Stomach (tissue), 9 donors: ENCODE measurements around the gene VAPB. TPM values are rescaled to one million over a fixed set of nuclear protein-coding genes. Genes with fewer than 3 reads are reported as not detected.
A peak's percentile ranks its signal among the peaks of the same experiment; 100 is the strongest.

ENCODE experiments used
- DNase-seq, 2 donors: peaks; one replicate each; pipeline versions ENCODE4 v3.0.0 to v3.0.0-alpha.2; 2013 to 2019
- H3K27ac ChIP-seq, 5 donors: fragments of 200-600 bp in 4 of 5; sonication (generic) in 4 of 5; one replicate each; pipeline ENCODE4 v1.5.1; 2013 to 2019; ENCODE audit warnings: mild to moderate bottlenecking in 1 of 5, moderate library complexity in 1 of 5
- H3K27me3 ChIP-seq, 3 donors: fragments of 200-600 bp; sonication (generic); one replicate each; pipeline ENCODE4 v1.5.1; 2017 to 2019; ENCODE audit warnings: mixed run types in 1 of 3
- H3K36me3 ChIP-seq, 4 donors: fragments of 200-600 bp; sonication (generic); 1 replicate in 3 of 4; 2 replicates in 1 of 4; pipeline ENCODE4 v1.5.1; 2016 to 2019
- H3K4me1 ChIP-seq, 4 donors: fragments of 200-600 bp; sonication (generic); one replicate each; pipeline ENCODE4 v1.5.1; 2016 to 2019
- H3K4me3 ChIP-seq, 4 donors: fragments of 200-600 bp; sonication (generic) in 3 of 4; one replicate each; pipeline ENCODE4 v1.5.1; 2016 to 2019; ENCODE audit warnings: mild to moderate bottlenecking in 1 of 4
- H3K9me3 ChIP-seq, 4 donors: fragments of 200-600 bp; sonication (generic); one replicate each; pipeline ENCODE4 v1.5.1; 2016 to 2019
- EP300 ChIP-seq: sonication (generic); formaldehyde crosslinking; IDR thresholded peaks from one replicate; pipeline ENCODE4 v1.6.1; 2017; ENCODE audit warnings: antibody characterized with exemption
- POLR2A ChIP-seq, 4 donors: fragments of 450-650 bp; IDR thresholded peaks; one replicate each; pipeline ENCODE4 v1.6.1; 2016; ENCODE audit warnings: antibody characterized with exemption in 4 of 4, control low read depth in 2 of 4, mild to moderate bottlenecking in 1 of 4, moderate library complexity in 1 of 4
- POLR2AphosphoS5 ChIP-seq, 3 donors: sonication (generic); formaldehyde crosslinking; IDR thresholded peaks; one replicate each; pipeline ENCODE4 v1.6.1; 2016; ENCODE audit warnings: antibody characterized with exemption in 3 of 3
- WGBS, 5 donors: extraction: QIAGEN DNeasy Blood & Tissue Kit in 3 of 5; methylation state at CpG; one replicate each; pipeline versions ENCODE4 v1.1.5 to v1.1.7; 2013 to 2018; 5-methylcytosine and 5-hydroxymethylcytosine counted together
- intact Hi-C: fragments of 100-400 bp; cut with DNase I; formaldehyde crosslinking; loops from one replicate; pipeline ENCODE4 v1.15.1; 2023; ENCODE audit warnings: low total_unique reads
- polyA plus RNA-seq, 3 donors: library from polyadenylated mRNA; stranded (reverse); fragments of 200-250 nt; gene quantifications; one replicate each; pipeline ENCODE4 v1.2.3, GENCODE V29; 2013
- total RNA-seq, 5 donors: library from RNA; depleted of rRNA; stranded (reverse); fragments of >200 nt; gene quantifications; one replicate each; pipeline versions ENCODE4 v1.1.0 to v1.2.3, GENCODE V29; 2014 to 2016
- TF ChIP-seq, protein P1 (sequence below), 7 experiments: fragments of 450-650 bp in 4 of 7; fragments of 200-600 bp in 3 of 7; sonication (generic) in 3 of 7; IDR thresholded peaks; one replicate each; pipeline ENCODE4 v1.5.1; 2016 to 2019; ENCODE audit warnings: antibody characterized with exemption in 7 of 7, control low read depth in 2 of 7, mild to moderate bottlenecking in 1 of 7
- donor health status: healthy with polysubstance abuse.
- donor health status: Bipolar disorder and iron deficiency.
- donor health status: healthy.

VAPB gene
- total and polyA plus RNA-seq, 8 donors = 7.6 to 40.6 (median 18.2) TPM

DNA sequence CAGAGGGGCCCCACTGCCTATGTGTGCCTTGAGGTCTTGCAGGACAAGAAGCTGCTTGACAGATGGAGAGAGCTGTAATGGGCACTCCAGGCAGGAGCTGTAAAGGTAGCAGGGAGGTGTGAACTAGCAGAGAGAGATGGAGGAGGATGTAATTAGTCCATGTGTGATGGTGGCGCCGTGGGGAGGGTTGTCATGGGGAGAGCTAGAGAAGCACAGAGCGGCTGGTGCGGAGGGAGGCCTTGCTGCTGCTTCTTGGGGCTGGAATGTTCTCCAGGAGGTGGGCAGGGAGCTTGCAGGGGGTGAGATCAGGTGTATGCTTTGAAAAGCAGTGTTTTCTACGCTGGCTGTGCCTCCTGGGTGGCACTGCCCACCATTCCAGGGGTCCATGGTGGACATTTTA lies 94.0 kb downstream of the VAPB start:
- H3K36me3 ChIP-seq = no peaks in the 10 kb centered on the region
- DNase-seq = peak in 1 of 2 donors; percentile 21
- 66 to 80% (median 73%) methylated on average over 5 of the region's 5 CpGs for WGBS, 5 donors
- H3K9me3 ChIP-seq = peaks cover 0 to 32% (median 25%) of the 10 kb centered on the region in 4 donors
- no peak overlapping the region for H3K27ac ChIP-seq
- peaks cover 0 to 15% (median 0%) of the 10 kb centered on the region in 3 donors for H3K27me3 ChIP-seq
- peaks cover 0 to 5% (median 1%) of the 10 kb centered on the region in 4 donors for H3K4me1 ChIP-seq
- H3K4me3 ChIP-seq = no peak overlapping the region
- intact Hi-C loops = no loop called here
- TF ChIP-seq, protein P1, sequence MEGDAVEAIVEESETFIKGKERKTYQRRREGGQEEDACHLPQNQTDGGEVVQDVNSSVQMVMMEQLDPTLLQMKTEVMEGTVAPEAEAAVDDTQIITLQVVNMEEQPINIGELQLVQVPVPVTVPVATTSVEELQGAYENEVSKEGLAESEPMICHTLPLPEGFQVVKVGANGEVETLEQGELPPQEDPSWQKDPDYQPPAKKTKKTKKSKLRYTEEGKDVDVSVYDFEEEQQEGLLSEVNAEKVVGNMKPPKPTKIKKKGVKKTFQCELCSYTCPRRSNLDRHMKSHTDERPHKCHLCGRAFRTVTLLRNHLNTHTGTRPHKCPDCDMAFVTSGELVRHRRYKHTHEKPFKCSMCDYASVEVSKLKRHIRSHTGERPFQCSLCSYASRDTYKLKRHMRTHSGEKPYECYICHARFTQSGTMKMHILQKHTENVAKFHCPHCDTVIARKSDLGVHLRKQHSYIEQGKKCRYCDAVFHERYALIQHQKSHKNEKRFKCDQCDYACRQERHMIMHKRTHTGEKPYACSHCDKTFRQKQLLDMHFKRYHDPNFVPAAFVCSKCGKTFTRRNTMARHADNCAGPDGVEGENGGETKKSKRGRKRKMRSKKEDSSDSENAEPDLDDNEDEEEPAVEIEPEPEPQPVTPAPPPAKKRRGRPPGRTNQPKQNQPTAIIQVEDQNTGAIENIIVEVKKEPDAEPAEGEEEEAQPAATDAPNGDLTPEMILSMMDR (IDR thresholded peaks at IDR 0.05) = no peak
- TF ChIP-seq POLR2A (IDR thresholded peaks at IDR 0.05) (no peak), EP300 (no peak), POLR2AphosphoS5 (IDR thresholded peaks at IDR 0.05) (no peak)

DNA sequence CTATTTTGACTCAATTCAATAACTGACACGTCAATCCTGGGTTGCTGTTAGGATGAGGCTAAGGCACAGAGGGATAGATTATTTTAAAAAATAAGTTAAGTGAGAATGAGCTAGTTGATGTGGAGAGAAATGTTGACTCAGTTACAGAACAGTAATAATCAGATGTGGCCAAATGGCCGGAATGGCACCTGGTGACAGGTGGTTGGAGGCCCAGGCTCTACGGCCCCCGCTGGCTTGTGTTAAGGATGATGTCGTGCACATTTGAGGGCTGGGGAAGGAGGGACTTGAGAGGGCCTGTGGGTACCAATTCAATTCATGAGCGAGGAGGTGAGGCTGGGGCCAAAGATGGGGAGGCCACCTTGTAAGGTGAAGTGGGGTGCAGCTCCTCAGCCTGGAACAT lies 94.4 kb downstream of the VAPB start:
- Histone ChIP-seq H3K4me3 (no peak overlapping the region), H3K9me3 (peaks cover 0 to 28% (median 20%) of the 10 kb centered on the region in 4 donors), H3K27me3 (peaks cover 0 to 15% (median 0%) of the 10 kb centered on the region in 3 donors), H3K36me3 (no peaks in the 10 kb centered on the region), H3K27ac (no peak overlapping the region), H3K4me1 (peaks cover 0 to 5% (median 1%) of the 10 kb centered on the region in 4 donors)
- WGBS, 5 donors = 85 to 92% (median 90%) methylated on average over 6 of the region's 6 CpGs
- intact Hi-C loops = no loop called here
- TF ChIP-seq POLR2A (IDR thresholded peaks at IDR 0.05) = no peak
- TF ChIP-seq, protein P1 (IDR thresholded peaks at IDR 0.05) = no peak
- DNase-seq = peak in 1 of 2 donors; percentile 28

DNA sequence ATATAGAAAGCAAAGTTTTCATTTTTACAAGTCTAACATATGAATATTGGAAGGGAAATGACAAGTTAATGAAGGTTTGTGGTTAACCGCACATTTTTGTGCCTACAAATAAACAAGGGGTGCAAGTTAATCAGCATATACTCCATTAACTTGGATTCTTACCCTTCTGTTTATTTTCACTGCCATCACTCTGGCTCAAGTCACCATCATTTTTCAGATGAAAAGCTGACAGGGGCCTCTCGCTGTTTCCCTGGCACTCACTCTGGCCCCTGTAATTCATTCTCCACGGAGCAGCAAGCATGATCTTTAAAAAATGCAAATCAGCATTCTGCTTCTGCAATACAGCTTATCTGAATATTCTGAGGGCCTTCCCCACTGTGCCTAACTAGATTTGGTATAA lies 96.4 kb downstream of the VAPB start:
- no peaks in the 10 kb centered on the region for H3K36me3 ChIP-seq
- 63 to 80% (median 78%) methylated on average over 3 of the region's 3 CpGs for WGBS, 5 donors
- no peak for DNase-seq
- no peak overlapping the region for H3K4me3 ChIP-seq
- peaks cover 0 to 32% (median 17%) of the 10 kb centered on the region in 4 donors for H3K9me3 ChIP-seq
- no peak overlapping the region for H3K27ac ChIP-seq
- no peak for TF ChIP-seq POLR2AphosphoS5 (IDR thresholded peaks at IDR 0.05)
- TF ChIP-seq, protein P1 (IDR thresholded peaks at IDR 0.05) = no peak
- TF ChIP-seq POLR2A (IDR thresholded peaks at IDR 0.05) = no peak
- TF ChIP-seq EP300 = no peak
- peaks cover 0 to 11% (median 0%) of the 10 kb centered on the region in 3 donors for H3K27me3 ChIP-seq
- H3K4me1 ChIP-seq = peaks cover 0 to 5% (median 1%) of the 10 kb centered on the region in 4 donors
- intact Hi-C loops = no loop called here

DNA sequence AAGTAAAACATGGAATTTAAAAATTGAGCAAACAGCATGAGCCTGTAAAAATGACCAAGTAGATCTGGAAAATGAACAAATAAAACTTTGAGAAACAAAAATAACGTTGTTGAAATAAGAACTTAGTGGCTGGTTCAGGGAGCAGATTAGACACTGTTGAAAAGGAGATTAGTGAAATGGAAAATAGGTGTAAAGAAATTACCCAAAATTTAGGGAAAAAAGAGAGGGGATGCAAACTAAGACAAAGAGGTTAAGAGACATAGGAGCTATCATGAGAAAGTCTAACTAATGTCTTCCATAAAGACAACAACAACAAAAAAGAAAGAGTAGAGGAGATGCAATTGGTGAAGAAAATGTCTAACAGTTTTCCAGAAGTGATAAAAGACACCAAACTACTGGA lies 97.2 kb downstream of the VAPB start:
- DNase-seq = no peak
- Histone ChIP-seq H3K4me3 (no peak overlapping the region), H3K9me3 (peaks cover 0 to 32% (median 17%) of the 10 kb centered on the region in 4 donors), H3K4me1 (peaks cover 0 to 5% (median 1%) of the 10 kb centered on the region in 4 donors), H3K36me3 (no peaks in the 10 kb centered on the region), H3K27ac (no peak overlapping the region), H3K27me3 (peaks cover 0 to 8% (median 0%) of the 10 kb centered on the region in 3 donors)
- TF ChIP-seq, protein P1 (IDR thresholded peaks at IDR 0.05) = no peak
- intact Hi-C loops = no loop called here
- 29 to 38% (median 35%) methylated on average over 1 of the region's 1 CpG for WGBS, 5 donors
